NCI-H774 (cell line): ENCODE results near the gene SH3GL3.

ENCODE experiments used
- DNase-seq: peaks from one replicate; lab custom pipeline; 2025; lab: John Stamatoyannopoulos, UW

SH3GL3 gene

GRCh38 chr15:83612898-83613635, 165.9 kb downstream of the SH3GL3 start:
- no peak for DNase-seq

DNA sequence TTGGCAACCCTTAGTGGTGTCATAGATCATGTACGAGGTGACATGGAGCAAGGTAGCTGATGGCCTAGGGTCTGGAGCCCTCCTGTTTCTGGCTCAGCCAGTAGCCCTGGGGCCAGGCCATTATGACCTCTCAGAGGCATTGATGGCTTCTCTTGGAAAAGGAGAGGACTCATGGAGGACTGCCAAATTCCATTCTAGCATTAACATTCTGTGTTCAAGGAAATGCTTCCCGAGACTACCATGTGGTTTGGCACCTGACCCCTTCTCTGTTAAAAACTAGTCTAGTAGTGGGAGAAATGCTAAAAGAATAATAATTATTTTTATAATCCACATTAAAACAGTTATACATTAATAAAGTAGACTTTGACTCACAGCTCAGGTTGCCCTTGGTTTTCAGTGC, 166.6 kb downstream of the SH3GL3 start:
- no peak for DNase-seq

- DNase-seq: no peak
These were observed 169.7 kb downstream of the SH3GL3 start for GRCh38 chr15:83616840-83617239.

- no peak for DNase-seq
These were observed 179.1 kb downstream of the SH3GL3 start for GRCh38 chr15:83626171-83626802.

- no peak for DNase-seq
These were observed 184.4 kb downstream of the SH3GL3 start for GRCh38 chr15:83631534-83631933.

GRCh38 chr15:83643201-83643600, 196.1 kb downstream of the SH3GL3 start:
- no peak for DNase-seq

DNA sequence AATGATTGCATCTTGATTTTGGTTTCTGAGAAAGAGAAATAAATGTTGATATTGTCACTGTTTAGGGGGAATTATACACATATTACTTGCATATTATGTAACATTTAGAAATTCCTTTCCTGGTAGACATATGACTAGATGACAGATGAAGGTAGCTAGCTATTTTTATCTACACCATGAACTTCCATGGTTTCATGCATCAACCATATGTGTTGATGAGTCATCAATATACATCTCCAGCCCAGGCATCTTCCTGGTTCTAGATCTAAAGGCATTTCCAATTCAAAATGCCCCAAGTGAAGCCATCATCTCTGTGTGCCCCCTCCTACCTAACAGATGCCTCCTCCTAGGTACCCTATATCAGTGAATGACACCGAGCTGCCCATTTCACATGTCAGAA, 197.3 kb downstream of the SH3GL3 start:
- DNase-seq: no peak

DNA sequence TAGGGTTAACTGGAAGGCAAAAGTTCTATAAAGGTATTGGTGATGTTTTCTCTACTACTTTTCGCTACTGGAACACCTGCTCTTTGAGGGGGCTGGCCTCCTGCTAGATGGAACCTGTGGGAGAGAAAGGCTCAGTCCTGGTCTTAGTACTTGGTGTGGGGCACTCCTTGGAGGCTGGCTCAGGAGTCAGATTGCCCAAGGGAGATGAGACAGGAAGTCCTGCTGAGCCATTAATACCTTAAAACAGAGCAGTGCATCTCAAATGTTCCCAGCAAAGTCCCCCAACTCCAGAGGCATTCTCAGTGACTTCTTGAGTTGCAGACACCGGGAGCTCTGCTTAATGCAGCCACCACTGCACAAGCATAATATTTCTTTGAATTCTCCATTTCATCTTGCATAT, 203.7 kb downstream of the SH3GL3 start:
- DNase-seq: no peak

DNA sequence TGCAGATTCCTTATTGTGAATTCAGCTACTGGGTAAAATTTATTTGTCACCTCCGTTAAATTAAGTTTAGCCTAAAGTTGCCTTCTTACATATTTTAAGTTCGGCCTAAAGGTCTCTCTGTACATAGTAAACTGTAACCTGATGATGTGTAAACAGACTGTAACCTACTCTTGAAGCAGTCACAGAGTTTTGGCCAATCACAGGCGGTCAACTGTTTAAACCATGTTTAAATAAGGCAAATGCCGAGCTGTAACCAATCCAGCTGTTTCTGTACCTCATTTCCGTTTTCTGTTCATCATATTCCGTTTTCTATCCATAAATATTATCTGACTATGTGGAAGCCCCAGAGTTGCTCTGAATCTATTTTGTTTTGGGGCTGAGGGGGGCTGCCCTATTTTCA, 204.4 kb downstream of the SH3GL3 start:
- DNase-seq: no peak

DNA sequence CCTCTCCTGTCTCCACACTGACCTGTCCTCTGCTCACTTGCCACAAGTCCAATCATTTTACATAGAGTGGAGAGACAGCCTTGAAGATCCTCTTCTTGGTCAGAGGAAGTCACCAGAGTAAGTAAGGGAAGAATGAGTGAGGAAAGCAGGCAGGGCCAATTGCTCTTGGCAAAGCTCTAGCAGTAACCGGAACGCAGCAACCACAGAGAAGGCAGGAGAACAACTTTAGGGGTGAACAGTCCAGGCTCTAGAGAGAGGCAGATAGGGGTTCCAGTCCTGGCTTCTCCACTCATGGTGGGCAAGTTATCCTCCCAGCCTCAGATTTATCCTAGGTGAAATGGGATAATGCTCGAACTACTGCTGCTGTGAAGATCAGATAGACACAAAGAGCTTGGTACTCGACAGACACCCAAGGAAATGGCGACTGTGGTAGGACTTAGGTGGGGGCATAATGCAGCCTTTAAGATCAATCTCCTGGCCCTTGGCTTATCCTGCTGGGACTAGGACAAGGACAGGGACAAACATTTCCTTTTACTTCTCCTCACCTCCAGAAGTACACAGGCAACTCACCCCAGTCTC, 205.6 kb downstream of the SH3GL3 start:
- DNase-seq: no peak

DNA sequence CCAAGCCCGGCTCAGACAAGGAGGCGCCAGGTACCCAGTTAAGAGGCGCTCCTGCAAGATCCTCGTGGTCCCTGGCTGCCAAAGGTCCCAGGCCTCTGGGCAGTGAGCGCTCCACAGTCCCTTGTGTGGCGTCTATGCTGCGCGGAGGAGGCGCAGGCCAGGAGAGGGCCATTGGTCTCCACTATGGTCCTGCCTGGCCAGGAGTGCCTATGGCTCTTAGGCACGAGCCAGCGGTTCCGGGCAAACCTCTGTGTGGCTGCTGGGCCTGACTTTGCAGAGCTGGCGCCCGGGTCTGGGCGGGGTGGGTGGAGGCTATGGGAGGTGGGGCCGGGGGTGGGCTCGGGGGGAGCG, 206.1 kb downstream of the SH3GL3 start:
- no peak for DNase-seq

- DNase-seq: no peak
These were observed 206.7 kb downstream of the SH3GL3 start, which contains the start of gene ADAMTSL3 for GRCh38 chr15:83653639-83654378. ADAMTSL3 (plus strand) TSS chr15:83654123; CDS start chr15:83655762, 1,639 bp downstream.

GRCh38 chr15:83654379-83655236, 207.5 kb downstream of the SH3GL3 start:
- DNase-seq: no peak

DNA sequence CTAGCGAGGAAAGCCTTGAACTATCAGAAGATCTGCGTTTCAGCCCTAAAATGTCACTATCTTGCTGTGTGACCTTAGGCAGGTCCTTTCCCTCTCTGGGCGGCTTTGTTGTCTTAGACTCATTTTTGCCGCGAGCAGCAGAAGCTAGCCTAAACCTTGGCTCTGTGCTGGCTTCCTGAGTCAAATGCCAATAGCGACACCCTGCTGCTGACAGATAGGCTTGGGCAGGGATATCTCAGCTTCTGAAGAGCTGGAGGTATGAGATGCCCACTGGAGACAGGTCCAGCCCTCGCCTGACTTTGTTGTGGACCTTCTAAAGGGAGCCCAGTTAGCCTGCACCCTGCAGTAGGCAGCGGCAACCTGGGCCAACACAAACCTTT, 208.1 kb downstream of the SH3GL3 start:
- no peak for DNase-seq

GRCh38 chr15:83656192-83656591, 209.1 kb downstream of the SH3GL3 start:
- DNase-seq: no peak

GRCh38 chr15:83656943-83657528, 209.9 kb downstream of the SH3GL3 start:
- DNase-seq: no peak

DNA sequence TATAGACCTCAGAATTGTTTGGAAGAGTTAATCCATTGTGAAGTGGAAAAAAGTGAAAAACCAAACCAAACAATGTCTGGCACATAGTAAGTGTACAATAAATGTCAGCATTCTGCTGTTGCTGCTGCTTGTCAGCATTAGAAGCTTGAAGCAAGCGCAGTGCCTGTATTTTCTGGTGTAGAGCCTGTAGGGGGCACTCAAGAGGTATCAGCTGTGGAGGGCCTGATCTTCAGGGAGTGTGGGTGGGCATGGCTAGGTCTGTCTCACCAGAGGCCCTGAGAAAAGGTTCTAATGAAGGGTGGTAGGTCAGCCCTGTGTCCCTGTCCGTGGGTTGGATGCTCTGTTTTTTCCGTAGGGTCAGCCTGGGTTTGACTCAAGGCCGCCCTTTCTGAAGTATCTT, 210.4 kb downstream of the SH3GL3 start:
- DNase-seq: no peak

- DNase-seq: no peak
These were observed 211.6 kb downstream of the SH3GL3 start for GRCh38 chr15:83658430-83659416.

GRCh38 chr15:83659417-83659812, 212.3 kb downstream of the SH3GL3 start:
- no peak for DNase-seq

DNA sequence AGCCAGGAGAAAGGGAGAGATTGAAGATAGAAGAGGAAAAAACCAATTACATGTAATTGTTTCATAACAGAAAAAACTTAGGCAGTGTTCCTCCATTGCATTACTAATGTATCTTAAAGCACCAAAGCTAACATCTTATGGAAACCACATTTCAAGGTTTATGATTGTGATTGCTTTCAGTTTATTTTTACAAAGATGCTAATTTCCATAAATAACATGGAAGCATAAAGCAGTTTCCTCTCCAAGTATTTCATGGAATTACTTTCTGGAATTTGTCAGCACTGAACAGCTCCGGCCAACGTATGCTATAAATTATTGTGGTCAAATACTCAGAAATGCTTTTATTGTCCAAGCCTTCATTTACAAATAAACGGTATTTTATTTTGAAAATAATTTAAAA, 218.3 kb downstream of the SH3GL3 start:
- DNase-seq: no peak
